GM18526 (cell line): Measurements from ENCODE around the gene SAMD14.

Experiments used
- POLR2A ChIP-seq: IDR thresholded peaks from 3 replicates; pipeline ENCODE4 v1.6.1; 2011; ENCODE audit not compliant: insufficient read length; ENCODE audit errors: extremely low read depth

The SAMD14 gene

DNA sequence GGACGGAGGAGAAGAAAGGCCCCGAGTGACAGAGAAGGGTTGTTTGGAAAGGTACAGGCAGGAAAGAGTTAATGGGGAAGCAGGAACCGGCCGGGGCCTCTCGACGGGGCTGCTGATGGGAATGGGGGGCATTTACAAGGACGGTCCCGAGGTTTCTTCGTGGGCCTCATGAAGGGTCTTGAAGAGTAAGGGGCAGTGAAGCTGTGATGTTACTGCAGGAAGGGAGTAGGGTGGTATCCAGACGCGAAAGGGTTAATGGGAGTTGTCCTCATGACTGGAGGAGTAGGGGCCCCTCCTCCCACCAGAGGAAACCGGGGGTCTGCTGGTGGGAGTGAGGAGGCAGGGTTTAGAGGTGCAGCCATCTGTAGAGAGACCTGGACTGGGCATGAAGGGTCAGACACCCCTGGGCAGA lies 34.3 kb downstream of the SAMD14 start:
- no peak for TF ChIP-seq POLR2A

GRCh38 chr17:50094753-50095619 lies 35.0 kb downstream of the SAMD14 start, which contains the start of gene PDK2:
Gene PDK2, plus strand, starts transcription at chr17:50095351. Its CDS starts 85 bp downstream, at chr17:50095436.
- peak; percentile 38 for TF ChIP-seq POLR2A

DNA sequence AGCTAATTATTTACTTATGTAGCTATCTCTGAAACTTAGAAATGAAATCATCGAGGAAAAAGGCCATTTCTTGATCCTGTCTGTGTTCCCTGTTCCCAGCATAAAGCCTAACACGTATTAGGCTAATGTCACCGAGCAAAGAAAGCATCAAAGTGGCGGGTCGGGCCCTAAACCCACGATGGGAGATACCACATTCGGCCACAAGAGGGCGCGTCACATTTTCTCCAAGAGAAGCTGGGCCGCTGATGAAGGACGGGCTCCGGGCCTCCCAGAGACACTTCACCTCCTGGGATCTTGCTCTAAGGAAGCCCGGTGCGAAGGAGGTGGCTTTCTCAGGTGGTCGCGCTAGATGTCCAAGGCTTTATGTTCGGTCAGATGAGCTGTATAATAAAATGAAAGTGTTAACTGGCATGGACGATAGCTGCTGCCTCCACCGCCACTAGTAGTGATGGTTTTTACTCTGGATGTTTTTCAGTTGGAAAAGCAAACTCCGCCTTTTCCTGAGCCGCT lies 35.7 kb downstream of the SAMD14 start:
- no peak for TF ChIP-seq POLR2A

- TF ChIP-seq POLR2A: no peak
Observed at GRCh38 chr17:50093807-50094206, 36.2 kb downstream of the SAMD14 start.

GRCh38 chr17:50093246-50093645 lies 36.7 kb downstream of the SAMD14 start:
- TF ChIP-seq POLR2A: no peak

- no peak for TF ChIP-seq POLR2A
Observed at GRCh38 chr17:50091918-50092285, 38.1 kb downstream of the SAMD14 start.

- TF ChIP-seq POLR2A: no peak
Observed at GRCh38 chr17:50090971-50091917, 38.7 kb downstream of the SAMD14 start.

- no peak for TF ChIP-seq POLR2A
Observed at GRCh38 chr17:50090071-50090470, 39.9 kb downstream of the SAMD14 start.

- no peak for TF ChIP-seq POLR2A
Observed at GRCh38 chr17:50088952-50089825, 40.8 kb downstream of the SAMD14 start.

GRCh38 chr17:50087912-50088405 lies 42.0 kb downstream of the SAMD14 start:
- TF ChIP-seq POLR2A: no peak

DNA sequence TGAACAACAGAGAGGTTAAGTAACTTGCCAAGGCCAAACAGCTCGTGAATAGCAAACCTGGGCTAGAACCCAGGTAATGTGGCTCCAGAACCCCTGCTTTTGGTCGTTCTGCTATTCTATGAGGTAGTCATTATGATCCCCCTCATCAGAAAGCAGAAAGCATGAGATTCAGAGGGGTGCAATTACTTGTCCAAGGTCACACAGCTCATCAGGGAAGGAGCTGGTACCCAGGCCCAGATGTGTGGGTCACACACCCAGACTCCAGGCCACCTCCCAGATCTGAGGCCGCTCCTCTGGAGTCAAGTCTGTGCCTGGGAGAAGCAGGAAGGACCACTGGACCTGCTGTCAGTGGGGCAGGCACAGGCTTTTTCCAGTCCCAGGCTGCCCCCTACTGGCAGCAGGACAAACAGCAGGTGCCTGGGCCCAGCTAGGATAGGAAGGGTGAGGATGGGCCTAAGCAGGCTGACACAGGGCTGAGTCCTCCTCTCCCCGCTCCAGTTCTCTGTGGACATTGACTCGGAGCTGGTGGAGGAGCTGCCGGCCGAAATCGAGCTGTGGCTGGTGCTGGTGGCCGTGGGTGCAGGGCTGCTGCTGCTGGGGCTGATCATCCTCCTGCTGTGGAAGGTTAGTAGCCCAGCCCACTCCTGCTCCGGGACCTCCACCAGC lies 42.6 kb downstream of the SAMD14 start:
- TF ChIP-seq POLR2A: no peak

DNA sequence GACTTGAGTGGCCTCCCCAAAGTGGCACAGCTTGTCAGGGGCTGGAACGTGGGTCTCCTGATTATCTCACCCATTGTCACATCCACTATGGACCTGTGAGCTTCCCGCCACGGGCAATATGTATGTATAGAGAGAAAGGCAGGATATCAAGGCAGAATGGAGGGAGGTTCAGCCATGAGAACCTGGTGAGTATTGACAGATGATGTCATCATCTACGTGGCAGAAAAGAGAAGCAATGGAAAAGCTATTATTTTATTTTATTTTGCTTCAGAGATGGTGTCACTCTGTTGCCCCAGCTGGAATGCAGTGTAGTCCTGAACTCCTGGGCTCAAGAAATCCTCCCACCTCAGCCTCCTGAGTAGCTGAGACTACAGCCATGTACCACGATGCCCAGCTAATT lies 48.2 kb downstream of the SAMD14 start:
- no peak for TF ChIP-seq POLR2A

GRCh38 chr17:50080827-50081226 lies 49.1 kb downstream of the SAMD14 start:
- TF ChIP-seq POLR2A: no peak

DNA sequence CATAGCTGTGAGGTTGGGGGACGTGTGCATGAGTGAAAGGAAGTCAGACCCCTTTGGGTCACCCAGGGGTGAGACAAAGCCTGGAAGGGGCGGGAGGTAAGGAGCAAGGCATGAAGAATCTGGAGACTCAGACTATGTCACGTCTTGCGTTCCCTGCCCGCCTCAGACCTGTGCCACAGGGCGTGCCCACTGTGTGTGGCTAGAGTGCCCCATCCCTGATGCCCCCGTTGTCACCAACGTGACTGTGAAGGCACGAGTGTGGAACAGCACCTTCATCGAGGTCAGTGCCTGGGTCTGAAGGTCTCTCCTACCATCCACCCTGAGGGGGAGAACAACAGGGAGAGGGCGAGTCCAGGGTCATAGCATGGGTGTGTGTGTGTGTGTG lies 49.9 kb downstream of the SAMD14 start:
- no peak for TF ChIP-seq POLR2A
